CD4-positive, alpha-beta T cell treated with Interferon gamma for 1 hour (primary cell): ENCODE data around the gene AFMID.
"Not testable (repeated sequence)": the region's sequence is repeated elsewhere in the genome, so short reads cannot be mapped to it uniquely, and the experiment has no call there.

Source experiments
- DNase-seq: peaks from one replicate; pipeline ENCODE4 v3.0.0-alpha.2; 2020

The AFMID gene

DNA sequence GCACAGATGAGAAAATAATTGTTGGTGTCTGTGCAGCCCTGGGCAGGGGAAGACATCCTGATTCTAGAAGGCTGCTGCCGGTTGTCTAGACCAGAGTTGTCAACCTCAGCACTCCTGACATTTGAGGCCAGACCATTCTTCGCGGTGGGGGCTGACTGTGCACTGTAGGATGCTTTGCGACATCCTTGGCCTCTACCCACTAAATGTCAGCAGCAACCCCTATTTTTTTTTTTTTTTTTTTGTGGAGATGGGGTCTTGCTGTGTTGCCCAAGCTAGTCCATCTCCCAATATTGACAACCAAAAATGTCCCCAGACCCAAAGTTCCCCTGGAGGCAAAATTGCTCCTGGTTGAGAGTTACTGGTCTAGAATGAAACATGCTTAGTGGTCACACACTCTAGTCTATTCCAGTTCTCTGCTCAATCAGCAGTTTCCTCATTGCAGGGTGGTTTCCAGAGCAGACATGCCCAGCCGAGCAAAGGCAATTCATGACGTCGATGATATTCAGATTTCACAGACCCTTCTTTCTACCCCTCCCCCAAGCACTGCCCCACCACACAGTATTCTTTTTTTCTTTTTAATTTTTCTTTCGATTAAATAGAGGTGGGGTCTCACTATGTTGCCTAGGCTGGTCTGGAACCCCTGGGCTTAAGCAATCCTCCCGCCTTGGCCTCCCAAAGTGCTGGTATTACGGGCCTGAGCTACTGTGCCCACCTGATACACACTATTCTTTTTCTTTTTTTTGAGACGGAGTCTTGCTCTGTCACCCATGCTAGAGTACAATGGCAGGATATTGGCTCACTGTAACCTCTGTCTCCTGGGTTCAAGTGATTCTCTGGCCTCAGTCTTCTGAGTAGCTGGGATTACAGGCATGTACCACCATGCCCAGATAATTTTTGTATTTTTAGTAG is 32.0 kb upstream of the AFMID start:
- DNase-seq = peak; percentile 77

DNA sequence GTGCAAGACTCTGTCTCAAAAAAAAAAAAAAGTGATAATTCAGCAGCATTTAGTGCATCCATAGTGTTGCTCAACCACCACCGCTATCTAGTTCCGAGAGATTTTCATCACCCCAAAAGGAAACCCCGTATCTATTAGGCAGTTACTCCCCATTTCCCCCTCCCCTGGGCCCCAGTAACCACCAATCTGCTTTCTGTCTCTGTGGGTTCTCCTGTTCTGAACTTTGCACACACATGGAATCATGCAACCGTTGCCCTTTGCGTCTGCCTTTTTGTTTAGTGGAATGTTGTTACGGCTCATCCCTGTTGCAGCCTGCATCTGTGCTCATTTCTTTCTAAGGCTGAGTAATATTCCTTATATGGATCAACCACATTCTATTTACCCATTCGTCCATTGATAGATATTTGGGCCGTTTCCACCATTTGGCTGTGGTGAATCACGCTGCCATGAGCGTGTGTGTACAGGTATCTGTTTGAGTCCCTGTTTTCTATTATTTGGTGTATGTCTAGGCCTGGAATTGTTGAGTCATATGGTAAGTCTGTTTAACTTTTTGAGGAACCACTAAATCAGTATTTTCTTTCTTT is 27.5 kb upstream of the AFMID start:
- DNase-seq = no peak

DNA sequence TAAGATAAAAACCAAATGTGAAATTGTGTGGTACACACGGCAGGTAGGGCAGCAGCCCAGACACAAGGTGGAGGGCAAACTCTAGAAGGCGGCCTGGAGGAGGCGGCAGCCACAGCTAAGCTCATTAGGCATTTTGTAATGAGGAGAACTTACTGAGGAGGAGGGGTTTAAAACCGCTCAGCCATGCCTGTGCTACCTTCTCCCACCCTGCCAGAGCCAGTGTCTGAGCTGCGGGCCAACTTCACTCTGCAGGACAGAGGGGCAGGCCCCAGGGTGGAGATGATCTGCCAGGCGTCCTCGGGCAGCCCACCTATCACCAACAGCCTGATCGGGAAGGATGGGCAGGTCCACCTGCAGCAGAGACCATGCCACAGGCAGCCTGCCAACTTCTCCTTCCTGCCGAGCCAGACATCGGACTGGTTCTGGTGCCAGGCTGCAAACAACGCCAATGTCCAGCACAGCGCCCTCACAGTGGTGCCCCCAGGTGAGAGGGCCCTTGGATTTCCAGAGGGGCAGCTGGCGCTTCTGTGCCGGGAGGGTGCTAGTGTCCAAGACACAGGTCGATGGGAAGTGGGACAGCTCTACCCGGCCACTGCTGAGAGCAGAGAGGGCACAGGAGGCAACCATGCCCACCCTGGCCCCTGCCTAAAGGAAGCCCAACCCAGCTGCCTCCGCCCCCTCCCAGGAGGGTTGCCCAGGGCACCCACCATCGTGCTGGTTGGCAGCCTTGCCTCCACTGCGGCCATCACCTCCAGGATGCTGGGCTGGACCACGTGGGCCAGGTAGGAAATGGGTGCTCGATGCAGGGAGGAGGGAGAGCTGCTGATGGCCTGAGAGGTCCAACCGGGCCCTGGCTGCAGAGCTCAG is 23.0 kb upstream of the AFMID start:
- DNase-seq = no peak

DNA sequence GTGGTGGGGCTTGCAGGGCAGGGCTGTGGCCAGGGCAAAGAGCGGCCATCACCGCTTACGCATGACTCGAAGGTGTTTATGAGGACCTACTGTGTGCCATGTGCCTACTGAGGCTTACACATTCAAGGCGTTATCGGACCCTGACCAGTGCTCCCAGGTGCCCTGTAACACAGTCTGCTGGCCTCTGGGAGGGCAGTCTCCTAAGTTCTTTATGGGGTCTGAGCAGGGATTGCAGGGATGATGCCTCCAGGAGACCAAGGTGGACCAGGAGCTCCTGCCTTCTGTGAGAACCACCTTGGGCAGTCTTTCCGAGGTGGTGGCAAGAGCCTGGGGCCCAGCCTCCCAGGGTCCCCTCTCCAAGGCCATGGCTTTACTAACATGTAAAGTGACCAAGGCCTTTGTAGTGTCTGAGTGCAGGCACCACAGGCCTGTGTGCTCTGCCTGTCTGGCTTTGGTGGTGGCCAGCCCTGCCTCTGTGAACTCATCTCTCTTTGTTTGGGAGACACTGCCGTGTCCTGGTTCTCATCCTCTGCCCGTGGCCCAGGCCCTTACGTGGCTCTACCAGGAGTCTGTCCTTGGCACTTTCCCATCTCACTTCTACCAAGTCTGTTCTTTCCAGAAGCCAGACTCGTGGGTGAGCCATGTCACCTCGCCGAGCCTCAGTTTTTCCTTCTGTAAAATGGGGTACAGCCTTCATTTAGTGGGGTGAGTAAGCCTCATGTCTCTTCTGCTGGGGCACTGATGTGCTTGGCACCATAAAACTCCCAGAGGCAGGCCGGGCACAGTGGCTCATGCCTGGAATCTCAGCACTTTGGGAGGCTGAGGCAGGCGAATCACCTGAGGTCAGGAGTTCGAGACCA is 22.2 kb upstream of the AFMID start:
- no peak for DNase-seq

DNA sequence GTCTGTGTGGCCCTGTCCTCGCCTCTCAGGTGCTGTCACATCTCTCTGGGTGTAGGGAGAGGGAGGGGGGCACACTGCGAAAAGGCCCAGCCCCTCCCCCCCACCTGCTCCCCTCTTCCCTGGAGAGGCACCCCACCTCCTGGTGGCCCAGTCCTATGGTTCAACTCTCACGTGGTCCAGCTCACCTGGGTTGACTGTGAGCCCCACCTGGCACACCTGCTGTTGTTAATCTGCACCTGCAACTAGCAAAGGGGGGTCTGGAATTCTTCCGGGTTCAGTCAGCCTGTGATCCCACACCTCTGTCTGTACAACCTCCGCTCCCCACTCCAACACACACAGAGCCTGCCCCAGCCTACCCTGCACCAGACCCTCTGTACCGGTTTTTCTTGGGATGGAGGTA is 20.7 kb upstream of the AFMID start:
- DNase-seq = no peak

DNA sequence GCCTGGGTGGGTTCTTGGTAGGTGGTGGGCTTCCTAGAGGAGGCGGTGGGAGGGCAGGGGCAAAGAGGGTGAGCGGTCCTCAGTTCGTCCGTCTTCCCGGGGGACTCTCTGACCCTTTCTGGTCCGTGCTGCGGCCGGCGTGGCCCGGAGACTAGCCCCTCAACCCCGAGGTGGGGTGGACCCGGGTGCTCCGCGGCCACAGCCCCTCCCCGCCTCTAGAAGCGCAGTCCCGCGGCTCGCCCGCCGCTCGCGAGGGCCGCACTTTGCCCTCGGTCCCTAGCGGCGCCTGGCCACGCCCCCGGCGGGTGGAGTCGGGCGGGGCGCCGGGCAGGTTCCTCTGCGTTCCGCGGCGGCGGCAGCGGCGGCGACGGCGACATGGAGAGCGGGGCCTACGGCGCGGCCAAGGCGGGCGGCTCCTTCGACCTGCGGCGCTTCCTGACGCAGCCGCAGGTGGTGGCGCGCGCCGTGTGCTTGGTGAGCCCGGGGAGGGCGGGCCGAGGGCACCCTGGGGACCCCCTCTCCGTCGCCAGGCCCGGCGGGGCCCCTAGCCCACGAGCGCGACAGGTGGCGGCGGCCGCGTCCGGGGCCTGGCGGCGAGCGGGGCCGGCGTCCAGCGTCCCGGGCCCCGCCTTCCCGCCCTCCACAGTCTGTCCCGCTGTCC is 18.8 kb upstream of the AFMID start, which contains the start of gene SYNGR2:
TSS of gene SYNGR2 (plus strand) at position 340 of the 661 bp plus-strand sequence. CDS start at position 376, 36 bp downstream.
- DNase-seq = peak; percentile 86

DNA sequence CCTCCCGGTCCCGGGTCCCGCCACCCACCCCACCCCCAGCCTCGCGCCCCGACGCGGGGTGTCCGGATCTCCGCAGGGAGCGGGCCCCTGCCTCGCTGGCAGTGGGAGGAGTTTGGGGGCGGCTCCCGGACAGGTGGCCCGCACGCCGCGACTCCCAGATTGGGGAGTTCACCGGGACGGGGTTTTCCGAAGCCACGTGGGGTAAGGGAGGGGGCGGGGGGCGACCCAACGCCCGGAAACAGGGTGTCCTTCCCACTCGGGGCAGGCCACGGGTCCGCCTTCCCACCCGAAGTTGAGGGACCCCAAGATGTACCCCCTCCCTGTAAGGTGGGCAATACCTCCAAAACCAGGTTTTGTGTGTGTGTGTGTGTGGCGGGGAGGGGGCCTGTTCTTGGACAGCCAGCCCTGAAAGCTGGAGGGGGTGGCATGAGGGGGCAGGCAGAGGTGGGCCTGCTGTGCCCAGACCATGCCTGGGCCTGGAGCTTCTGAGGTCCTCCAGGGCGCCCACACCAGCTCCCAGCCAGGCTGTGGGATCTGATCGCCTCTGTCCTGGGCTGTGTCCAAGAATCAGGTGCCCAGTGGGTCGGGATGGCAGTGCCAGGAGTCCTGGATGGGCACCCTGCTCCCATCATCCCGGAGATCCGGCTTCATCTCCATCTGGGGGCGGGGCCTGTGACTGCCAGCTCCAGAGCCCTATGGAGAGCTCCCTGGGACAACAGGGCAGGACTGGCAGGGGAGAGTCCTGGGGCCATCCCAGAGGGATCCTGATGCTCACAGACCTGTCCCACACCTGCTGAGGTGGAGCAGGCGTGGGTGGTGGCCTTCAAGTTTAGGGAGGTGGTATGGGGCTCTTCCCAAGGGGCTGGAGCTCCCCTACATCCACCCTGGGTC is 18.0 kb upstream of the AFMID start:
- DNase-seq = peak; percentile 72

DNA sequence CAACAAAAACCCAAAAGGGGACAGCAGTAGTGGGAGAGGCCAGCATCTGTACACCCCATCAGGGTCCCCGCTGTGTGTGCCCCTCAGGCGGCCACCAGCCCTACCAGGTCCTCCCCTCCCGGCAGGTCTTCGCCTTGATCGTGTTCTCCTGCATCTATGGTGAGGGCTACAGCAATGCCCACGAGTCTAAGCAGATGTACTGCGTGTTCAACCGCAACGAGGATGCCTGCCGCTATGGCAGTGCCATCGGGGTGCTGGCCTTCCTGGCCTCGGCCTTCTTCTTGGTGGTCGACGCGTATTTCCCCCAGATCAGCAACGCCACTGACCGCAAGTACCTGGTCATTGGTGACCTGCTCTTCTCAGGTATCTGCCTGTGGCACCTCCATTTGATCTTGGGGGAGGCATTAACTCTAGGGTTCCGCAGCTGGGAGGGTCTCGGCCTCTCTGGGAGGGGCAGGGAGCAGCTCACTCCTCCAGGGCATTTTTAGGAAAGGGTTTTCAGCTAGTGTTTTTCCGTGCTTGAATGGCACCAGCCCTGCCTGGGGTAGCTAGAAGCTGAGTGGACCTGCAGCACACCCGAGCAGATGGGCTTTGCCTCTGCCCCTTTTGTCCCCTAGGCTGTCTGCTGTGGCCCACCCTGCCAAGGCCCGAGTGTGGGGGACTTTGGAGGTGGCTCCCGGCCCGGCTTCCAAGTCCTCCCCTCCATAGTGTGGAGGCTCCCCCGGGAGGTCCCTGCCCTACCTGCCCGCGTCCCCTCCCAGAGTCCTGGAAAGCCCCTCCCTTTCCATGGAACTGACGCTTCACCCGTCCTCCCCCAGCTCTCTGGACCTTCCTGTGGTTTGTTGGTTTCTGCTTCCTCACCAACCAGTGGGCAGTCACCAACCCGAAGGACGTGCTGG is 16.2 kb upstream of the AFMID start:
- no peak for DNase-seq

DNA sequence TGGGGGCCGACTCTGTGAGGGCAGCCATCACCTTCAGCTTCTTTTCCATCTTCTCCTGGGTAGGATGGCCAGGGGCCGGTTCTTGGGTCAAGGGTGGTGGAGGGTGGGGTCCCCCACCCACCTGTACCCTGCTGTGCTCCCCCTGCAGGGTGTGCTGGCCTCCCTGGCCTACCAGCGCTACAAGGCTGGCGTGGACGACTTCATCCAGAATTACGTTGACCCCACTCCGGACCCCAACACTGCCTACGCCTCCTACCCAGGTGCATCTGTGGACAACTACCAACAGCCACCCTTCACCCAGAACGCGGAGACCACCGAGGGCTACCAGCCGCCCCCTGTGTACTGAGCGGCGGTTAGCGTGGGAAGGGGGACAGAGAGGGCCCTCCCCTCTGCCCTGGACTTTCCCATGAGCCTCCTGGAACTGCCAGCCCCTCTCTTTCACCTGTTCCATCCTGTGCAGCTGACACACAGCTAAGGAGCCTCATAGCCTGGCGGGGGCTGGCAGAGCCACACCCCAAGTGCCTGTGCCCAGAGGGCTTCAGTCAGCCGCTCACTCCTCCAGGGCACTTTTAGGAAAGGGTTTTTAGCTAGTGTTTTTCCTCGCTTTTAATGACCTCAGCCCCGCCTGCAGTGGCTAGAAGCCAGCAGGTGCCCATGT is 15.4 kb upstream of the AFMID start:
- not testable (repeated sequence) for DNase-seq

DNA sequence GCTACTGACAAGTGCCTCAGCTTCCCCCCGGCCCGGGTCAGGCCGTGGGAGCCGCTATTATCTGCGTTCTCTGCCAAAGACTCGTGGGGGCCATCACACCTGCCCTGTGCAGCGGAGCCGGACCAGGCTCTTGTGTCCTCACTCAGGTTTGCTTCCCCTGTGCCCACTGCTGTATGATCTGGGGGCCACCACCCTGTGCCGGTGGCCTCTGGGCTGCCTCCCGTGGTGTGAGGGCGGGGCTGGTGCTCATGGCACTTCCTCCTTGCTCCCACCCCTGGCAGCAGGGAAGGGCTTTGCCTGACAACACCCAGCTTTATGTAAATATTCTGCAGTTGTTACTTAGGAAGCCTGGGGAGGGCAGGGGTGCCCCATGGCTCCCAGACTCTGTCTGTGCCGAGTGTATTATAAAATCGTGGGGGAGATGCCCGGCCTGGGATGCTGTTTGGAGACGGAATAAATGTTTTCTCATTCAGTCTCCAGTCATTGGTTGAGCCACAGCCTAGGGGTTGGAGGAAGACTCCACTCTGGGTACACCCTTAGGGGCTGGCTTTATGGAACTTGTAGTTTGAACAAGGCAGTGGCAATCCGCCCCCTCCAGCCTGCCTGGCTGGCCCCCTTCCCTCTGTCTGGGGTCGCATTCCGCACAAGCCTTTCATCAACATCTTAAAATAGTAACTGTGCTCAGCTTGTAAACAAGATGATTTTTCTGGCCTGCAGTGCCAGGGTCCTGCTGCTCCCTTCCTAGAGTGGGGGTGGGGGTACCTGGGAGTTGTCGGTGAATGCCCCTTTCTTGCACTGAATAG is 14.7 kb upstream of the AFMID start:
- peak; percentile 44 for DNase-seq

DNA sequence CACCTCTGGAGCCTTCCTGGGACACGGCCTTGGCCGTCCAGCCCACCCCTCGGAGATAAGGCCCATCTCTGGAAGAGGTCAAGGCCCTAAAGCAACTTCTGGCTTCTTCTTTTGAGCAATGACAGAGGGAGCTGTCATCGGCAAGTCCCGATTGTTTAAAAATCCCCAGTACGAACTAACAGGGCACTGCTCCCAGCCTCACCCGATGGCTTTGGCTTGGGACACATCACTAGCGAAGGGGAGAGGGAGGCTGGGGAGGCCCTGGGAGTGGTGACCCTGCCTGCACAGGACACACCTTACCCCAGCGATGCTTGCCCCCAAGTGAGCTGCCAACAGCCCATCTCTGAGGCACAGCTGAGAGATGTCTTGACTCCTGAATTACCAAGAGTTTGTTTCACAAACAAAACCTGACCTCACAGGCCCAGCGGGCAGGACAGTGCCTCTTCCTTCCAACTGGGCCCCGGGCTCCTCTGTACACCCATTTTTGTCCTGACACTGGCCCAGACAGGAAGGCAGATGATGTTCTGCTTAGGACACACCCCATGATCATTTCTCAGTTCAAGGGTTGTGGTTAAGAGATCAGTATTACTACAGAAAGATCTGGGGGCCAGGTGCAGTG is 14.0 kb upstream of the AFMID start:
- DNase-seq = peak; percentile 21

DNA sequence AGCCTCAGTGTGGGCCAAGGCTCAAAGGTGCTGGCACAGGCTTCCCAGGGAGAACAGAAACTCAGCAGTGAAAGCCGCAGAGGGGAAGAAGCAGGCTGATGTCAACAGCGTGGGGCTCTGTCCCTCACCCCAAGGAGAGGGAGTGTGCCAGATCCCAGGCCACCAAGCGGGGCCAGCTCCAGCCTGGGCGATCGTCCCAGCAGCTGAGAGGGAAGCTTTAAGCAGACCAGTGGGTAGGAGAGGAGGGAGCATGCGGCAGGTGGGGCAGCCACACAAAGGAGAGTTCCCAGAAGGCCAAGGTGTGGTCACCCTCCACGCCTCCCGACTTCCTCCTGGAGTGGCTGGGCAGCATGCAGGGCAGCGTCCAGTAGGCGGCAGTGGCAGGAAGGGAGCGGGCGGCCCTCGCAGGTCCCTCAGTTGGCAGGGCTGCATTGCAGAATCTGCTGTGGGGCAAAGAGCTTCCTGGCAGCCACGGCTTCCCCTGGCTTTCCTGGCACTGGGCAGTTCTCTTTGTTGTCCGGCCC is 12.8 kb upstream of the AFMID start:
- DNase-seq = peak; percentile 51

DNA sequence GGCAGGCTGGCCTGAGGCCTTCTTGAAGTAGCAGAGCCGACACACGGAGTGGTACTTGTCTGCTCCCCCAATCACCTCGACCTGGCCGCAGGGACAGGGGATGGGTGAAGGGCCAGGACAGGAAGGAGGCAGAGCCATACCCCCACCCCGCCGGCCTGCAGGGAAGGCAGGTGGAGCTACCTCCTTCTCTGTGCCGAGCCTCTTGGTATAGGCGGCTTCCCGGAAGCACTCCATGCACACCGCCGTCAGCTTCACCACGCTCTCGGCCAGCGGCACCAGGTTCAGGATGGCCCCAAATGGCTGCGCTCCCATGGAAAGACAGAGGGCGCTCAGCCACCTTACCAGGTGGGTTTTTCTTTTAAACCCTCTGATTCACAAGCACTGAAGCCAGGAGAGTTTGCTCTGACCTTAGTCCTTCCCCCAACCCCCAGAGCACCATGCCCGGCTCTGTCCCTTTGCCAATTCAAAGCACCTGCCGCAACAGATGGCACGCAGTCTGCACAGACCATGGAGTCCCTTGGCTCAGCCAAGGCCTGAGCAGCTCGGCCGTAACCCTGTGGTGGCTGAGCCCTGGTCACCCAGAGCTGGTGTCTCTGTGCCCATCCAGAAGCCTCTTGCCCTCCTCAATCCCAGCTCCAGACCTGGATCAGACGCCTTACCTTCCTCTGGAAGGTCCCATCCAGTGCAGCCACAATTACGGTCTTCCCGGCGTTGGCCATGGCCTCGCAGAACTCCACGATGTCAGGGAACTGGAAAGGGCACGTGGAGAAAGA is 12.1 kb upstream of the AFMID start:
- DNase-seq = no peak

DNA sequence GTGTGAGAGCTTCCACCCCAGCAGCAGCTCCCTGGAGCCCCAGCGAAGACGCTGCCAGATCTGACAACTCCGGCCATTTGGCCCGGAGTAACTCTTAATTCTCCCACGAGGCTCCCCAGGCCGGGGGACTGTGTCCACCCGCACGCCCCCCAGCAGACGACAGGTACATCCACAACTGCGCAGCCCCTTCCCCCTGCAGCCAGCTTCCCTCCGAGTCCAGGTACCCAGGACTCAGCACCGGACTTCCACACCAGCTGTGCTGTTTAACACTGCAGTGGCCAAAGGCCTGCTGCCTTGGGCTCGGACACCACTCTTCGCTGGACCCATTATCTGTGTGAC is 11.6 kb upstream of the AFMID start:
- no peak for DNase-seq

DNA sequence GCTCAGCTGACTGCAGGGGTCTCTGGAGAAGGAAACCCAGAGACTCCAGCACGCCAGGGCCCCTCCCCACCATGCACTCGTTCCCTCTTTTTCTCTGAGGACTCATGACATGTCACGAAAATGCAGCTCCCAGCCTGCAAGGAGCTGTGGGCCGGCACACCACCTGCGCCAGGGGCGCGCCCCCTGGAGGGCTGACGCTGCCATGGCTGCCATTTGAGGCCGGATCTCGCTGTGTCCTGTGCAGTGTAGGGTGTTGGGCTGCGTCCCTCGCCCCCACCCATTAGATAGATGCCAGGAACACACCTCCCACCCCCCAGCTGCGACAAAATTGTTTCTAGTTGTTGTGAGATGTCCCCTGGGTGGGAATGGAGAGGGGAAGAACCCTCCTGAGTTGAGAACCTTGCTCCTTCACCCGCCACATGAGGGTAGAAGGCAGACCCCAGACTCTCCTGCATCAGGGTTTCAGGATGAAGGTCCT is 10.6 kb upstream of the AFMID start:
- DNase-seq = peak; percentile 75

DNA sequence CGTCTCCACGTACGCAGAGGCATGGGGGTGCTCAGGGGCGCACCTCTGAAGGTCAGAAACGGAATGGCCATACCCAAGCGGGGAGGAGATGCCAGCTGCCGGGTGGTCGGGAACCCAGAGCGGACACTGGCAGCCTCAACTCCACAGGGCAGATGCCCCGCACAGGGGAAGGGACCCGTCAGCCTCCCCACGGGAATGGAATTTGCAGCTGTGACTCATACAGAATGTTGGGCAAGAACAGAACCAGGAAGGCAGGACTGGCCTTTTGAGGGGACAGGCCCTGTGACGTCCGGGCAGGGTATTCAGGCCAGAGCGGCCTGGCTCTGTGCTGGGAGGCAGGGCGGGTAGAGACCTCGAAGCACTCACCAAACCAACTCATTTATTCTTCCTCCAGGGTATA is 7.8 kb upstream of the AFMID start:
- peak; percentile 29 for DNase-seq

DNA sequence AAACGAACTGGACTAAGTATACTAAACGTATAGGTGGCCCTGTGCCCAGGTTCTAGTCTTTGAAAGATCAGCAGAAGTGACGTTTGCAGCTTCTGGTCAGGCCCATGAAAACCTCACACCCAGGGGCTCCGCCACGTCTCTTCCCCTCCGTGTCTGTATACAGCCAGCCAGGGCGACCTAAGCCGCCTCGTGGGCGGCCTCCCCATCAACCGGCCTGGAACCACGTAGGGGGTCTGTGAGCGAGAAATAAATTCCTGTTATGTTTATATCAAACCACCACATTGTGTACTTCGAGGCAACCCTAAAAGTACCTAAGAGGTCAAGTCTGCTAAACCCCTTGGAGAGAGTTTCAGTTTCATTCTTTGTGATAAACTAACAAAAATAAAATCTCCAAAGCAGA is 7.1 kb upstream of the AFMID start:
- no peak for DNase-seq
